T-cell (primary cell): ENCODE measurements around the gene TEX44. TPM values are rescaled to one million over a fixed set of nuclear protein-coding genes. Genes with fewer than 3 reads are reported as not detected.
"Not testable (repeated sequence)": the region's sequence is repeated elsewhere in the genome, so short reads cannot be mapped to it uniquely, and the experiment has no call there.

Experiments
- ATAC-seq, 4 experiments: fragments of 200-7000 bp in 3 of 4; fragments of 150-1000 bp in 1 of 4; cut with Tn5 transposase; replicated peaks in 1 of 4; 1 replicate in 3 of 4; 2 replicates in 1 of 4; pipeline ENCODE4 v1.10.0; 2021; ENCODE audit warnings: moderate library complexity in 3 of 4, mild to moderate bottlenecking in 2 of 4, moderate number of reproducible peaks in 1 of 4
- CTCF ChIA-PET, 2 donors: fragments of 300-600 bp; sonication (Branson Sonifier 250); formaldehyde crosslinking; loops; one replicate each; lab custom pipeline; 2022; ENCODE audit warnings: antibody characterized with exemption in 2 of 2; lab: Charles Lee
- POLR2A ChIA-PET, 2 donors: fragments of 300-600 bp; sonication (Branson Sonifier 250); formaldehyde crosslinking; loops; one replicate each; lab custom pipeline; 2022; ENCODE audit warnings: antibody characterized with exemption in 2 of 2; lab: Charles Lee
- DNase-seq, 35 experiments: peaks; one replicate each; pipeline versions ENCODE4 v3.0.0 to v3.0.0-alpha.2; 2013 to 2023
- H3K27ac ChIP-seq: one replicate; pipeline ENCODE4 v1.5.1; 2013; ENCODE audit warnings: low read length
- H3K27me3 ChIP-seq, 2 experiments: replicated peaks in 1 of 2; 1 replicate in 1 of 2; 2 replicates in 1 of 2; pipeline versions ENCODE4 v1.6.1 to v1.7.0; 2013; ENCODE audit warnings: low read length in 1 of 2, mixed read lengths in 1 of 2; ENCODE audit not compliant: control insufficient read depth in 2 of 2, insufficient read depth in 2 of 2; ENCODE audit errors: extremely low read depth in 1 of 2
- H3K36me3 ChIP-seq, 2 donors: 1 replicate in 1 of 2; 2 replicates in 1 of 2; pipeline versions ENCODE4 v1.6.1 to v1.7.0; 2013; ENCODE audit warnings: low read length in 1 of 2; ENCODE audit not compliant: control insufficient read depth in 2 of 2, insufficient read depth in 1 of 2; ENCODE audit errors: extremely low read depth in 1 of 2
- H3K4me1 ChIP-seq, 2 experiments: 1 replicate in 1 of 2; 2 replicates in 1 of 2; pipeline versions ENCODE4 v1.6.1 to v1.7.0; 2013; ENCODE audit warnings: low read length in 2 of 2, mixed read lengths in 1 of 2; ENCODE audit not compliant: insufficient read depth in 2 of 2, control insufficient read depth in 1 of 2; ENCODE audit errors: extremely low read depth in 1 of 2
- H3K4me3 ChIP-seq, 2 donors: 1 replicate in 1 of 2; 2 replicates in 1 of 2; pipeline versions ENCODE4 v1.5.1 to v1.7.0; 2013; ENCODE audit warnings: mild to moderate bottlenecking in 2 of 2, low read length in 1 of 2, moderate library complexity in 1 of 2; ENCODE audit not compliant: control insufficient read depth in 1 of 2; ENCODE audit errors: extremely low read depth in 1 of 2
- H3K9me3 ChIP-seq: 2 replicates; pipeline ENCODE4 v1.7.0; 2013
- H3K27ac Mint-ChIP-seq, 2 donors: one replicate each; pipeline ENCODE4 v1.8.0; 2020 to 2021; ENCODE audit warnings: mild to moderate bottlenecking in 2 of 2, mixed read lengths in 2 of 2
- H3K27me3 Mint-ChIP-seq, 2 donors: one replicate each; pipeline ENCODE4 v1.8.0; 2021 to 2022; ENCODE audit warnings: mixed read lengths in 2 of 2
- H3K36me3 Mint-ChIP-seq: one replicate; pipeline ENCODE4 v1.8.0; 2021; ENCODE audit warnings: mixed read lengths
- H3K4me1 Mint-ChIP-seq, 3 donors: one replicate each; pipeline ENCODE4 v1.8.0; 2020 to 2022; ENCODE audit warnings: mixed read lengths in 3 of 3, mild to moderate bottlenecking in 1 of 3
- H3K4me3 Mint-ChIP-seq, 3 donors: one replicate each; pipeline ENCODE4 v1.8.0; 2020 to 2022; ENCODE audit warnings: mild to moderate bottlenecking in 3 of 3, mixed read lengths in 3 of 3, moderate library complexity in 3 of 3
- H3K9me3 Mint-ChIP-seq, 3 donors: one replicate each; pipeline ENCODE4 v1.8.0; 2020 to 2022; ENCODE audit warnings: mixed read lengths in 3 of 3
- WGBS: methylation state at CpG from one replicate; pipeline ENCODE4 v1.1.5; 2013; ENCODE audit warnings: missing lambda C conversion rate; ENCODE audit not compliant: insufficient coverage; 5-methylcytosine and 5-hydroxymethylcytosine counted together
- total RNA-seq, 35 experiments: library from RNA in 6 of 35; stranded (reverse) in 6 of 35; fragments of 120-200 nt in 1 of 35; gene quantifications; one replicate each; pipeline versions ENCODE4 v1.2.1 to v1.2.4 and lab custom pipeline; 2013 to 2026

The TEX44 gene
- total RNA-seq, 5 donors from 2014 or later (not counting 1 experiment from before 2014, with no cell fraction given), result not detected

DNA sequence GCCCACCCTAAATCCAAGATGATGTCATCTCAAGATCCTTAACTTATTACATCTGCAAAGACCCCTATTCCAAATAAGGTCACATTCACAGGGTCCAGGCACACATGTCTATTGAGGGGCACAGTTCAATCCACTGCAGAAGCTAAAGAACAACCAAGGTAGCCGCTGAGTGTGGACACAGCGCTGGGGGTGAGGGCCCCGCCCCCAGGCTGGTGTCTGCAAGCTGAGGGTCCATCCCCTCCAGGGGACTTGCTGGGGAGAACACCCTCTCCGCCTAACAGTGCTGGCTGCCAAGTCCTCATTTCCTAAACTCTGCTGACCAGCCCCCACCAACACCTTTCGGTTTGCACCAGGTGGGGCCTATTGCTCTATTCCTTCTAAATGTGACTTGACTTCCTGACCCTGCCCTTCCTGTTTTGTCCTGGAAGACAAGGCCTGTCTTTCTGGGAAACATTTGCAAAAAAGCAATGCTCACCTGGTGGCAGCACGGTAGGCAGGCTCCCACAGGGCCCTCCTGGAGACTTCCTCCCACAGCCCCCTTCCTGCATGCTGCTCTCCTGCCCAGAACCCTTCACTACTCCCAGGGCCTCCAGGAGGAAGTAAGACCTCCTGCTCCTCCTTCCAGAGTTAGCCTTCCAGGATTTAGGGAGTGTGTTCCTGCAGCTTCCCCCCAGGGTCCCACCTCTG is 24.4 kb upstream of the TEX44 start:
- Histone ChIP-seq H3K36me3 (no peaks in the 10 kb centered on the region), H3K4me3 (no peak overlapping the region), H3K9me3 (no peaks in the 10 kb centered on the region), H3K4me1 (no peaks in the 10 kb centered on the region), H3K27me3 (peaks cover 0 to 6% of the 10 kb centered on the region in 2 experiments), H3K27ac (no peak overlapping the region)
- ChIA-PET CTCF (interaction anchor here in 1 of 2 donors (0.7 kb wide), 1 partner anchor 96 kb away, joined by 5 read pairs; no protein-coding TSS in a partner anchor), POLR2A (no interaction called here)
- DNase-seq (no peak), ATAC-seq (no peak)
- 85% methylated on average over 5 of the region's 6 CpGs for WGBS
- Mint-ChIP-seq H3K36me3 (no peaks in the 10 kb centered on the region), H3K4me3 (no peak overlapping the region), H3K4me1 (peaks cover 0 to 6% (median 3%) of the 10 kb centered on the region in 3 donors), H3K27ac (no peak overlapping the region), H3K27me3 (no peaks in the 10 kb centered on the region), H3K9me3 (no peaks in the 10 kb centered on the region)

DNA sequence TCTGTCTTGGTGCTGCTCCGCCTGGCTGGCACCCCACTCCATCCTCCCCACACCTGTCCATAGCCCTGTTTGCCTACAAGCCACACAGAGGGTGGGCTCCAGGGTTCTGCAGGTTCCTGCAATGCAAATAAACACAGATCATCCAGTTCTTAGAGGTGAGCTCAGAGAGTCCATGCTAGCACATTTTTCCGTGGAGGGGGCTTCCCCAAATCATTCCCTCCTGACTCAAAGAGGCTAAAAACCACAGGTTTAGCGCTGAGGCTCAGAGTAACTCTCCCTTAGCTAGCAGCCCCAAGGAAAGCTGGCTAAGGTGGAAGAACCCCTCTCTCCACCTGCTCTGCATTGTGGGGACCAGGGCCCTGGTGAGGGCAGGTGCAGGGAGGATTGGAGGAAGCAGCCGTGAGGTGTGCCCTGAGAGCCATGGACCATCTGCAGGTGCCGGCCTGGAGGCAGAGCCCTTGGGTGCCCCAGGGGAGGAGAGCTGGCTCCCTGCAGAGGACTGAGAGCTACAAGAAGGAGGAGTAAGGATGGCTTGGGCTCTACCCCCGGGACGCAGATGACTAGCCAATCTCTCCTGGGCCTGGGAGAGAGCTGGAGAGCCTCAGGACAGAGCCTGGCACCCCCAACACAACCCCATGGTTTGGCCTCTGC is 23.8 kb upstream of the TEX44 start:
- Histone ChIP-seq H3K27ac (no peak overlapping the region), H3K36me3 (no peaks in the 10 kb centered on the region), H3K4me1 (no peaks in the 10 kb centered on the region), H3K4me3 (no peak overlapping the region), H3K27me3 (peaks cover 0 to 6% of the 10 kb centered on the region in 2 experiments), H3K9me3 (no peaks in the 10 kb centered on the region)
- Mint-ChIP-seq H3K36me3 (no peaks in the 10 kb centered on the region), H3K27ac (no peak overlapping the region), H3K27me3 (no peaks in the 10 kb centered on the region), H3K4me1 (peaks cover 0 to 6% (median 3%) of the 10 kb centered on the region in 3 donors), H3K9me3 (no peaks in the 10 kb centered on the region), H3K4me3 (no peak overlapping the region)
- ATAC-seq, result no peak
- ChIA-PET POLR2A (interaction anchor here in 1 of 2 donors (0.5 to 0.7 kb wide), 2 partner anchors 17 to 20 kb away, joined by 3 read pairs; no protein-coding TSS in a partner anchor), CTCF (no interaction called here)
- no peak for DNase-seq
- WGBS, result 68% methylated on average over 4 of the region's 7 CpGs

DNA sequence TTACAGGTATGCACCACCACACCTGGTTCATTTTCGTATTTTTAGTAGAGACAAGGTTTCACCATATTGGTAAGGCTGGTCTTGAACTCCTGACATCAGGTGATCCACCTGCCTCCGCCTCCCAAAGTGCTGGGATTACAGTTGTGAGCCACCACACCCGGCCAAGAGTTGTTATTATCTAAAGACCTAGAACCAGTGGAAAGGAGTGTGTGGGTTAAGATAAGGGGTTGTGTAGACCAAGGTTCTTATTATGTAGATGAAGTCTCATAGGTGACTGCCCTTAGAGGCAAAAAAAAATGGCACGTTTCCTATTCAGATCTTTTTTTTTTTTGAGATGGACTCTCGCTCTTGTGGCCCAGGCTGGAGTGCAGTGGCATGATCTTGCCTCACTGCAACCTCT is 21.7 kb upstream of the TEX44 start:
- H3K9me3 ChIP-seq, CTCF ChIA-PET, ATAC-seq, H3K27ac ChIP-seq, H3K36me3 Mint-ChIP-seq, H3K4me3 ChIP-seq, H3K27ac Mint-ChIP-seq, H3K27me3 Mint-ChIP-seq, H3K4me1 Mint-ChIP-seq, H3K9me3 Mint-ChIP-seq, POLR2A ChIA-PET, DNase-seq, H3K4me1 ChIP-seq, H3K36me3 ChIP-seq, H3K4me3 Mint-ChIP-seq: not testable (repeated sequence)
- peaks cover 0 to 11% of the 10 kb centered on the region in 2 experiments for H3K27me3 ChIP-seq
- WGBS, result 64% methylated on average over 4 of the region's 5 CpGs

- CTCF ChIA-PET, result interaction anchor here in 1 of 2 donors (0.6 kb wide), 1 partner anchor 19 kb away, joined by 4 read pairs; no protein-coding TSS in a partner anchor
- no peak overlapping the region for H3K4me3 Mint-ChIP-seq
- Histone ChIP-seq H3K36me3 (no peaks in the 10 kb centered on the region), H3K9me3 (no peaks in the 10 kb centered on the region), H3K4me3 (no peak overlapping the region), H3K27me3 (peaks cover 0 to 17% of the 10 kb centered on the region in 2 experiments), H3K4me1 (peaks cover 0 to 9% of the 10 kb centered on the region in 2 experiments), H3K27ac (no peak overlapping the region)
- H3K4me1 Mint-ChIP-seq, result peaks cover 0 to 6% (median 3%) of the 10 kb centered on the region in 3 donors
- H3K27ac Mint-ChIP-seq, result no peak overlapping the region
- no peak for ATAC-seq
- H3K36me3 Mint-ChIP-seq, result no peaks in the 10 kb centered on the region
- no peak for DNase-seq
- no peaks in the 10 kb centered on the region for H3K27me3 Mint-ChIP-seq
- no peaks in the 10 kb centered on the region for H3K9me3 Mint-ChIP-seq
- POLR2A ChIA-PET, result interaction anchor here in 1 of 2 donors (0.8 to 1.0 kb wide), 2 partner anchors 107 to 191 kb away, joined by 3 to 4 read pairs; partner anchors contain the start of gene NCL
- WGBS, result 94% methylated on average over 3 of the region's 4 CpGs
These were observed 20.9 kb upstream of the TEX44 start for GRCh38 chr2:231571661-231572191.

DNA sequence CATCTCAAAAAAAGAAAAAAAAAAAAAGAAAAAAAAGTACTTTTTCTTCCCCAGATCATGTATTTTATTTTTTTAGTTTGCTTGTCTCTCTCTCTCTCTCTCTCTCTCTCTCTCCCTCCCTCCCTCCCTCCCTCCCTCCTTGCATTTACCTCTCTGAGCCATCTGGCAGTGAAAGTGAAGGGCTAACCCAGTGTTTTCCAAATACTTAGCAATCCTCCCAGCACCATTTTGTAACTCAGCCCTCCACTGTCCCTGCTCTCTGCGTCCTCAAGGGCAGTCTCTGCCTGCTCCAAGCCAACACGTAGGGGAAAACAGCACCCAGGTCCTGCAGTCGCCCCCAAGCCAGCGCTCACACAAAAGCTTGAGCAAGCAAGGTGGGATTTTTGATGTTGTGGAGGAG is 19.6 kb upstream of the TEX44 start:
- H3K27me3 ChIP-seq, result peaks cover 0 to 17% of the 10 kb centered on the region in 2 experiments
- CTCF ChIA-PET, result no interaction called here
- no CpG with 5 or more reads among the region's 4 CpGs for WGBS
- Mint-ChIP-seq H3K27me3 (no peaks in the 10 kb centered on the region), H3K4me1 (peaks cover 0 to 6% (median 3%) of the 10 kb centered on the region in 3 donors), H3K27ac (no peak overlapping the region), H3K36me3 (no peaks in the 10 kb centered on the region), H3K4me3 (no peak overlapping the region), H3K9me3 (no peaks in the 10 kb centered on the region)
- DNase-seq (no peak), ATAC-seq (no peak)
- H3K36me3 ChIP-seq, result no peaks in the 10 kb centered on the region
- H3K4me1 ChIP-seq, result peaks cover 0 to 9% of the 10 kb centered on the region in 2 experiments
- no peaks in the 10 kb centered on the region for H3K9me3 ChIP-seq
- no peak overlapping the region for H3K4me3 ChIP-seq
- POLR2A ChIA-PET, result interaction anchor here in 1 of 2 donors (0.6 kb wide), 1 partner anchor 91 kb away, joined by 3 read pairs; no protein-coding TSS in a partner anchor
- H3K27ac ChIP-seq, result no peak overlapping the region

DNA sequence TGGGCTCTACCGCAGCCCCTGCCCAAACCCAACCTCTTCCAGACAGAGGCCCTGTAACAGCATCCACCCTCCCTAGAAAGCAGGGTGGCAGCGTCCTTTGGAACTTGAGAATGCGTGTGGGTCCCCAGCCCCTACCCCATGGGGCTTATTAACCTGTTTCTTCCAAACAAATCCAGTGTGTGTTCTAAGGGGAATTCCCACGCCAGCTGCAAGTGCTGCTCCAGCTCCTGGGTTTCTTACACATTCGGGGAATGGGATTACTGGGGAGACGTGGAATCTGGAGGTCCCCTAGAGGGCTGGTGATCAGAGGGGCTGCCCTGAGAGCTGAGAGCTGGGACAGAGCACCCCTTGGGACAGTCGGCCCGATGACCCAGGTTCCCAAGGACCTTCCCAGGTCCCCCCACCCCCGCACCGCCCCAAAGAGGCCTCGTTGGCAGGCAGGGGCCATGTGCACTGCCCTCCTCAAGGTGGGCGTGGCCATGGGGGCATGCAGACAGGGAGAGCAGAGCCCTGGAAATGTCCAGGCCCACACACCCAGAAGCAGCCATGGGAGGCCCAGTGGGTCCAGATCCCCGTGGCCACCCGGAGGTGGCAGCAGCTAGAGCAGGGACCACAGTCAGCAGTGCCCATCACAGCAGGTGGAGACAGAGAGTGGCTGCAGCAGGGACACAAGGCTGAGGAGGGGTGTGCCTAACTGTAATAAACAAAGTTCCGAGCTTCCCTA is 18.8 kb upstream of the TEX44 start:
- H3K27ac Mint-ChIP-seq, result no peak overlapping the region
- ChIA-PET POLR2A (interaction anchor here in 1 of 2 donors (0.6 kb wide), 1 partner anchor 92 kb away, joined by 3 read pairs; no protein-coding TSS in a partner anchor), CTCF (no interaction called here)
- no peak overlapping the region for H3K4me3 ChIP-seq
- peaks cover 0 to 9% of the 10 kb centered on the region in 2 experiments for H3K4me1 ChIP-seq
- ATAC-seq, result no peak
- DNase-seq, result no peak
- peaks cover 0 to 4% (median 0%) of the 10 kb centered on the region in 3 donors for H3K9me3 Mint-ChIP-seq
- H3K27me3 ChIP-seq, result peaks cover 0 to 13% of the 10 kb centered on the region in 2 experiments
- H3K27ac ChIP-seq, result no peak overlapping the region
- H3K9me3 ChIP-seq, result no peaks in the 10 kb centered on the region
- H3K4me1 Mint-ChIP-seq, result peaks cover 0 to under 1% (median 0%) of the 10 kb centered on the region in 3 donors
- H3K4me3 Mint-ChIP-seq, result no peak overlapping the region
- no peaks in the 10 kb centered on the region for H3K36me3 Mint-ChIP-seq
- no peaks in the 10 kb centered on the region for H3K27me3 Mint-ChIP-seq
- H3K36me3 ChIP-seq, result no peaks in the 10 kb centered on the region
- 91% methylated on average over 13 of the region's 15 CpGs for WGBS
